ENCODE data around the gene GPATCH8.

GPATCH8 gene

DNA sequence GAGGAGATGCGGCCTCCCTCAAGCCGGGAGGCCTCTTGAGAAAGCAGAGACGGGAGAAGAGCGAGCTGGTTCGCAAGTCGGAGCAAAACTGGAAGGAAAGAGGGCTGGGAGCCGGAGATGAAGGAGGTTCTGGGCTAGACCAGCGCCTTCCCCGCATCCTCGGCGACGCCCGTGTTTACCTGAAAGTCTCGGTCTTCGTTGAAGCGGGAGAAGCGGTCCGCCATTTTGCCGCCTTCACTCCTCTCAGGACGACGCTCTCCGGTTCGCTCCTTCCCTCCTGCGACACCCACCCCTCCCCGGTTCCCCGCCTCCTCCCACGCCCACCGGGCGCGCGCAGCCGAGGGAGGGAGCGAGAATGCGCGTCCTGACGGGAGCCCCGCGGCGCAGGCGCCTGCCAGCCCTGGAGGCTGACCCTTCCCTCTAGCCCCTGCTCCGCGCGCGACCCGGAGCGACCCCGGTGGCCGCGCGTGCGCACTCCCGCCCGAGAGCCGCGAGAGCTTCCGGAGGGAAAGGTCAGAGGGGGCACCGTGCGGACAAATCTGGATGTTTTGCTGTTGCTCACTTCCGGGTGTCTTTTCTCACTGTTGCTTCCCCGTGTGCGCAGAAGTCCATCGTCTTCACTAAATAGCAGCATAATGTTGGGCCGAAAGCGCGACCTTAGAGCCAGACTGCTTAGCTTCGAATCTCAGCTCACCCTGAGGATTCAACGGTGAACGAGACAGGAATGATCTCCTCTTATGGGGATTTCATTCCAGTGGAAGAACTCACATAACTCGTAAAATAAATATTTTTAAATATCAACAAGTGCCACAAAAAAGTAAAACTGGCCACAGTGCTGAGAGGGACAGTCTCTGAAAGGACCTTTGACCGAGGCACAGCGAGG lies at the start of gene GPATCH8:
TSS of gene GPATCH8 (minus strand) at position 260 of the 883 bp plus-strand sequence. CDS start at position 224, 36 bp downstream.
- TF ChIP-seq, protein P1, sequence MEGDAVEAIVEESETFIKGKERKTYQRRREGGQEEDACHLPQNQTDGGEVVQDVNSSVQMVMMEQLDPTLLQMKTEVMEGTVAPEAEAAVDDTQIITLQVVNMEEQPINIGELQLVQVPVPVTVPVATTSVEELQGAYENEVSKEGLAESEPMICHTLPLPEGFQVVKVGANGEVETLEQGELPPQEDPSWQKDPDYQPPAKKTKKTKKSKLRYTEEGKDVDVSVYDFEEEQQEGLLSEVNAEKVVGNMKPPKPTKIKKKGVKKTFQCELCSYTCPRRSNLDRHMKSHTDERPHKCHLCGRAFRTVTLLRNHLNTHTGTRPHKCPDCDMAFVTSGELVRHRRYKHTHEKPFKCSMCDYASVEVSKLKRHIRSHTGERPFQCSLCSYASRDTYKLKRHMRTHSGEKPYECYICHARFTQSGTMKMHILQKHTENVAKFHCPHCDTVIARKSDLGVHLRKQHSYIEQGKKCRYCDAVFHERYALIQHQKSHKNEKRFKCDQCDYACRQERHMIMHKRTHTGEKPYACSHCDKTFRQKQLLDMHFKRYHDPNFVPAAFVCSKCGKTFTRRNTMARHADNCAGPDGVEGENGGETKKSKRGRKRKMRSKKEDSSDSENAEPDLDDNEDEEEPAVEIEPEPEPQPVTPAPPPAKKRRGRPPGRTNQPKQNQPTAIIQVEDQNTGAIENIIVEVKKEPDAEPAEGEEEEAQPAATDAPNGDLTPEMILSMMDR (conservative IDR thresholded peaks at IDR 0.05) = no peak
- TF ChIP-seq ZFX (IDR thresholded peaks at IDR 0.05) = peak; percentile 28
- peak within 1 kb of the TSS; percentile 91 for H3K27ac ChIP-seq

DNA sequence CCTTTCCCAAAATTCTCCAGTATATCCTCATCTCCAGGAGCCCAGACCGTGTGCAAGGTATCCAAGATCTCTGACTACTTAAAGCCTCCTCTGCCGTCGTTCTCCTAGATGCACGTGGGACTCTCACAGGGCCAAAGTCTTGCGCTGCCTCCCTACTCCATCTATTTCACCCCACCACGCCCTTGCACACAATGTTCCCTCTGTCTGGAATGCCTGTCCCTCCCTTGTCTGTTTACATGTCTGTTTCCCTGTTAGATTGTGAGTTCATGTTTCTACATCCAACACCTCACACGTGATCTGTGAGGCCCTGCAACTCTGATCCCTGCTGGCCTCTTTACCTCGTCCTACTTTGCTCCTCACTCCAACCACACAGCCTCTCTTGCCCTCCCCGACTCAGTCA lies 49.2 kb upstream of the GPATCH8 start:
- TF ChIP-seq ZFX (IDR thresholded peaks at IDR 0.05) = no peak
- TF ChIP-seq, protein P1 (conservative IDR thresholded peaks at IDR 0.05) = no peak
- H3K27ac ChIP-seq = no peak overlapping the region

DNA sequence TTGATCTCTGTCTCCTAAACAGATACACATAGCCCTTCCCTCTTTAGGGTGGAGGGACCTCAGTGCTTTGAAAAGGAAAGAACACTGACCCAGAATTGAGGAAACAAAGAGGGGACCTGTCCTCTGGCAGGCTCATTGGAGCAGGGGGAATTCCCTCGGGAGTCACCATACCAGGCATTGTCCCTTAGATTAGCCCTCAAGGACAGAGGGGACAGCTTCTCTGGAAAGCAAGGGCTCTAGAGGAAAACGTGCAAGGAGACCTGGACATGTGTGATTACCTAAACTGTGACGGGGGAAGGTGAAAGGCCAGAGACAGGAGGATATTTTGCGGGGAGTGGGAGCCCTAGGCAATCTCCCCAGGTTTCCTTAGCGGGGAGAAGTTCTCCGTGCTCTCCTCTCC lies 46.5 kb upstream of the GPATCH8 start:
- TF ChIP-seq, protein P1 (conservative IDR thresholded peaks at IDR 0.05) = no peak
- no peak for TF ChIP-seq ZFX (IDR thresholded peaks at IDR 0.05)
- H3K27ac ChIP-seq = no peak overlapping the region

DNA sequence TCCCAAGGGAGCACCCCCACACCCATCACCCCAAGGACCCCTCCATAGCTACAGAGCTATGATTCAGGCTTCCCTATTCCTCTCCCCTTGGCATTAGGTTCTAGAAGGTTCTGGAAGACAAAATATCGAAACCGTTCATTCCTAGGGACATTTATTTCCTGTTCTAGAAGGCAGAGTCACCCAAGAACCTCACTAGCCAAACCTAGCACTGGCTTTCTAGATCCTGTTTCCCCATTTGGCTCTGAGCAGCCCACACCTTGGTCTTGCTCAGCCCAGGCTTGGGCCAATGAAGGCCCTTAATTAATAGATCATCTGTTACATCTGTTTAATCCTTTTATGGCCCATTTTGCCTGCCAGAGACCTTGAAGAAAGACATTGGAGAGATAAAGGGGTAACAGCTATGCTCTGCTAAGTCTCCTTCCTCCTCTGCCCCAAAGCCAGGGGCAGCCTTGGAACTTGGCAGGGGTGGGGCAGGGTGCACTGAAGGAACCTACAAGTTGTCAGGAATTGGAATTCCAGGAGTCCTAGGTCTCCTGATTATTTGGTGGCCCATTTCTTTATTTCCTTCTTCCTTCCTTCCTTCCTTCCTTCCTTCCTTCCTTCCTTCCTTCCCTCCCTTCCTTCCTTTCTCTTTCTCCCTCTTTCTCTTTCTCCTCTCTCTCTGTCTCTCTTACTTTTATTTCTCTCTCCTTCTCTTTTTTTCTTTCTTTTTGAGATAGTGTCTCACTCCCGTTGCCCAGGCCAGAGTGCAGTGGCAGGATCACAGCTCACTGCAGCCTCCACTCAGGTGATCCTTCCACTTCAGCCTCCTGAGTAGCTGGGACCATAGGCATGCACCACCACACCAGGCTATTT lies 45.4 kb upstream of the GPATCH8 start:
- TF ChIP-seq, protein P1 (conservative IDR thresholded peaks at IDR 0.05) = no peak
- no peak for TF ChIP-seq ZFX (IDR thresholded peaks at IDR 0.05)
- H3K27ac ChIP-seq = no peak overlapping the region

GRCh38 chr17:44547625-44548267 lies 44.5 kb upstream of the GPATCH8 start:
- no peak overlapping the region for H3K27ac ChIP-seq
- TF ChIP-seq, protein P1 (conservative IDR thresholded peaks at IDR 0.05) = no peak

DNA sequence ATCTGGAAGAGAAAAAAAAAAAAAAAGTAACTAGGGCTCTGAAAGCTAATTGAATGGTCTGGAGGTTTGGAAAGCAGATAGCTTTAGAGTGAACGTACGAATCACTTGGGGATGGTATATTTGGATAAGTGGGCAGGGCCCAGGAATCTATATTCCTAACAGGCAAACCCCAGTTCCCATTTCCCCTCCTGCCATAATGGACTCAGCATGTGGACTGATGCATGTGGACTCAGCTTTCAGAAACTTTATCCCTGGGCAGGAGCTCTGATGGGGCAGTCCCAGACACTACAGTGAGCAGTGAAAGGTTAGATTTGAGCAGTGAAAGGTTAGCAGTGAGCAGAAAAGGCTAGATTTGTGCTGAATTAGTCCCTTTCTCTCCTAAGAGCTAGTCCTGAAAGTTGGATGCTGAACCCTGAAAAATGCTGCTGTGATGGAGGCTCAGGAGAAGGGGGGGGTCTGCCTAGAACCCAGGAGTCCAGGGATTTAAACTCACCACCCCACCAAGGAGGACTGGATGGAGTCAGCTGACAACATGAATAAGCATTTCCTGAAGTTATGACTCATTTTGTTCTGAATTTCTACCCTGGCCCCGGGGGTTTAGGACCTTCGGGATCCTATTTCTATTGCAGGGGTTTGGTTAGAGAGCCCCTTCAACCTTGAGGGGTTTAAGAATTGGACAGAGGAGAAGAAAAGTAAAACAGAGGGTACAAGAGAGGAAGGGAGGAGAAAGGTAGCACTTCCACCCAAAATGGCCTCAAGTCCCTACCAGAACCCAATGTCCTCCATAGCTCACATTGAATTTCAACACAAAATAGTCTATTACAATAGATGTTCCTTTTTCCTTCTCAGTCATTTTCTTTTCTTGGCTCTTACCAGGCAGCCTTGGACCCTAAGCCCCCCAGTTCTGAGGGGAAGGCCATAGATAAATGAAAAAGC lies 43.7 kb upstream of the GPATCH8 start:
- H3K27ac ChIP-seq = no peak overlapping the region
- TF ChIP-seq, protein P1 (conservative IDR thresholded peaks at IDR 0.05) = no peak
